GM23338 (cell line): Measurements from ENCODE around the gene GSDMA. TPM values are rescaled to one million over a fixed set of nuclear protein-coding genes. Genes with fewer than 3 reads are reported as not detected.

Source experiments
- ATAC-seq: fragments of 200-7000 bp; cut with Tn5 transposase; 3 replicates; pipeline ENCODE4 v1.9.1; 2020
- DNase-seq: peaks from one replicate; pipeline ENCODE4 v3.0.0-alpha.2; 2015; ENCODE audit warnings: low spot score
- H2AFZ ChIP-seq: fragments of 200-600 bp; sonication (generic); 2 replicates; pipeline ENCODE4 v1.8.0; 2016; ENCODE audit warnings: antibody characterized with exemption, mild to moderate bottlenecking, moderate library complexity
- H3F3A ChIP-seq: fragments of 200-600 bp; sonication (generic); replicated peaks from 2 replicates; pipeline ENCODE4 v1.8.0; 2017; ENCODE audit warnings: antibody characterized with exemption, mixed run types, low read depth
- H3K27ac ChIP-seq: fragments of 200-600 bp; sonication (generic); 2 replicates; pipeline ENCODE4 v1.6.1; 2016; ENCODE audit warnings: low read depth
- H3K27me3 ChIP-seq: fragments of 200-600 bp; sonication (generic); 2 replicates; pipeline ENCODE4 v1.8.0; 2016; ENCODE audit warnings: mild to moderate bottlenecking, mixed run types, moderate library complexity; ENCODE audit not compliant: insufficient read depth
- H3K36me3 ChIP-seq: fragments of 200-600 bp; sonication (generic); 2 replicates; pipeline ENCODE4 v1.8.0; 2016; ENCODE audit warnings: mild to moderate bottlenecking; ENCODE audit not compliant: insufficient read depth
- H3K4me1 ChIP-seq: fragments of 200-600 bp; sonication (generic); 2 replicates; pipeline ENCODE4 v1.8.0; 2016; ENCODE audit warnings: mild to moderate bottlenecking, moderate library complexity; ENCODE audit not compliant: insufficient read depth
- H3K4me2 ChIP-seq: fragments of 200-600 bp; sonication (generic); 2 replicates; pipeline ENCODE4 v1.7.1; 2017; ENCODE audit warnings: mixed run types
- H3K4me3 ChIP-seq: fragments of 200-600 bp; sonication (generic); 2 replicates; pipeline ENCODE4 v1.6.1; 2016; ENCODE audit warnings: mixed run types
- H3K79me2 ChIP-seq: fragments of 200-600 bp; sonication (generic); replicated peaks from 2 replicates; pipeline ENCODE4 v1.8.0; 2017; ENCODE audit warnings: mild to moderate bottlenecking; ENCODE audit not compliant: insufficient read depth
- H3K9me2 ChIP-seq: fragments of 200-600 bp; sonication (generic); 2 replicates; pipeline ENCODE4 v1.8.0; 2017; ENCODE audit not compliant: insufficient read depth
- H4K20me1 ChIP-seq: fragments of 200-600 bp; sonication (generic); replicated peaks from 2 replicates; pipeline ENCODE4 v1.8.0; 2017; ENCODE audit warnings: mild to moderate bottlenecking; ENCODE audit not compliant: insufficient read depth
- H3K27ac Mint-ChIP-seq: 2 replicates; pipeline ENCODE4 v1.8.0; 2020; ENCODE audit warnings: inconsistent platforms, mild to moderate bottlenecking, moderate library complexity, mixed read lengths
- H3K27me3 Mint-ChIP-seq: 3 replicates; pipeline ENCODE4 v1.8.0; 2022; ENCODE audit warnings: low read depth, mild to moderate bottlenecking, moderate library complexity, mixed read lengths, inconsistent platforms; ENCODE audit not compliant: insufficient read depth, poor library complexity
- H3K36me3 Mint-ChIP-seq: 3 replicates; pipeline ENCODE4 v1.8.0; 2021; ENCODE audit warnings: low read depth, mild to moderate bottlenecking, inconsistent platforms, moderate library complexity, mixed read lengths
- H3K4me1 Mint-ChIP-seq: 3 replicates; pipeline ENCODE4 v1.8.0; 2020; ENCODE audit warnings: mild to moderate bottlenecking, inconsistent platforms, mixed read lengths
- H3K4me3 Mint-ChIP-seq: 3 replicates; pipeline ENCODE4 v1.8.0; 2021; ENCODE audit warnings: moderate library complexity, mild to moderate bottlenecking, inconsistent platforms, mixed read lengths
- H3K9me3 Mint-ChIP-seq: 3 replicates; pipeline ENCODE4 v1.8.0; 2020; ENCODE audit warnings: moderate library complexity, mild to moderate bottlenecking, inconsistent platforms, mixed read lengths
- CREB1 ChIP-seq: fragments of 250-450 bp; sonication (Bioruptor Pico); IDR thresholded peaks from 2 replicates; pipeline ENCODE4 v1.5.0; 2020; ENCODE audit warnings: low read depth, mild to moderate bottlenecking, moderate library complexity
- CTCF ChIP-seq, 2 experiments: fragments of 200-600 bp in 1 of 2; sonication (generic) in 1 of 2; conservative IDR thresholded peaks; 2 replicates each; pipeline versions ENCODE4 v1.5.1 to v1.6.1; 2016 to 2017; ENCODE audit warnings: antibody characterized with exemption in 2 of 2, low read depth in 2 of 2, mild to moderate bottlenecking in 2 of 2, moderate library complexity in 1 of 2
- ETS1 ChIP-seq: IDR thresholded peaks from 2 replicates; pipeline ENCODE4 v1.6.1; 2016; ENCODE audit warnings: antibody characterized with exemption
- EZH2phosphoT487 ChIP-seq: fragments of 200-600 bp; sonication (generic); IDR thresholded peaks from one replicate; pipeline ENCODE4 v1.8.1; 2018; ENCODE audit warnings: antibody characterized with exemption; ENCODE audit not compliant: unreplicated experiment
- JUNB ChIP-seq: IDR thresholded peaks from one replicate; pipeline ENCODE4 v1.6.1; 2016; ENCODE audit warnings: antibody characterized with exemption; ENCODE audit not compliant: unreplicated experiment
- NANOG ChIP-seq: IDR thresholded peaks from 2 replicates; pipeline ENCODE4 v1.6.1; 2016; ENCODE audit warnings: antibody characterized with exemption, borderline replicate concordance
- POLR2AphosphoS5 ChIP-seq: IDR thresholded peaks from 2 replicates; pipeline ENCODE4 v1.6.1; 2016; ENCODE audit warnings: antibody characterized with exemption, low read depth
- STAT1 ChIP-seq: IDR thresholded peaks from one replicate; pipeline ENCODE4 v1.6.1; 2016; ENCODE audit warnings: antibody characterized with exemption; ENCODE audit not compliant: unreplicated experiment
- ZNF114 ChIP-seq: fragments of 250-450 bp; sonication (Bioruptor Pico); IDR thresholded peaks from 2 replicates; pipeline ENCODE4 v1.5.0; 2020; ENCODE audit warnings: mild to moderate bottlenecking, moderate library complexity
- ZNF331 ChIP-seq: fragments of 250-450 bp; sonication (Bioruptor Pico); IDR thresholded peaks from 2 replicates; pipeline ENCODE4 v1.5.0; 2020; ENCODE audit warnings: low read depth, mild to moderate bottlenecking, moderate library complexity
- ZNF462 ChIP-seq: fragments of 250-450 bp; sonication (Bioruptor Pico); IDR thresholded peaks from 2 replicates; pipeline ENCODE4 v1.5.0; 2020; ENCODE audit warnings: mild to moderate bottlenecking, moderate library complexity
- polyA plus RNA-seq: library from polyadenylated mRNA; unstranded; fragments of >200 nt; fragmentation: Nextera tagmentation; extraction: Ambion mirVana; gene quantifications from 2 replicates; pipeline ENCODE4 v1.2.1, GENCODE V29; 2016
- total RNA-seq: library from RNA; depleted of rRNA; stranded (reverse); fragments of >200 nt; shearing (Covaris generic); gene quantifications from 2 replicates; pipeline ENCODE4 v1.2.3, GENCODE V29; 2014

Gene GSDMA
- total and polyA plus RNA-seq, 2 experiments from 2014 or later = not detected

- TF ChIP-seq ZNF462 (CRISPR knock-in tag) = no peak
Measured at GRCh38 chr17:40025559-40025958, 62.8 kb downstream of the GSDMA start (continued).

- no peak for DNase-seq
- Histone ChIP-seq H3K36me3 (peaks cover 12% of the 10 kb centered on the region; the same call in 1 of the 2 replicates), H2AFZ (no peak overlapping the region), H4K20me1 (no peaks in the 10 kb centered on the region), H3K79me2 (no peaks in the 10 kb centered on the region), H3K27me3 (no peaks in the 10 kb centered on the region), H3K4me2 (0 out of 2 replicates have a peak overlapping the region, but pooled peaks have one; percentile 26), H3K4me3 (no peak overlapping the region), H3F3A (peaks cover 18% of the 10 kb centered on the region), H3K9me2 (no peaks in the 10 kb centered on the region), H3K27ac (no peak overlapping the region), H3K4me1 (no peaks in the 10 kb centered on the region)
- Mint-ChIP-seq H3K9me3 (no peaks in the 10 kb centered on the region), H3K36me3 (peaks cover 63% of the 10 kb centered on the region), H3K4me1 (peaks cover 6% of the 10 kb centered on the region; the same call in 2 of the 3 replicates), H3K4me3 (no peak overlapping the region), H3K27me3 (peaks cover 8% of the 10 kb centered on the region), H3K27ac (no peak overlapping the region)
- ATAC-seq = no peak
- TF ChIP-seq ZNF114 (no peak), ZNF331 (CRISPR knock-in tag) (no peak), STAT1 (no peak), POLR2AphosphoS5 (no peak), ETS1 (no peak), CREB1 (CRISPR knock-in tag) (no peak), EZH2phosphoT487 (no peak), NANOG (no peak), CTCF (conservative IDR thresholded peaks at IDR 0.05; ENCODE audit: low read depth in 2 of 2) (no peak), JUNB (no peak)
Measured at GRCh38 chr17:40025991-40026815, 63.4 kb downstream of the GSDMA start.
